ENCODE measurements around the gene C4orf50. TPM values are rescaled to one million over a fixed set of nuclear protein-coding genes. Genes with fewer than 3 reads are reported as not detected.

Gene C4orf50
- total RNA-seq, 1 donor from 2014 or later, result 0.16 TPM

- H3K27me3 Mint-ChIP-seq (ENCODE audit: low read depth, unreplicated experiment), result peaks cover 84% of the 10 kb centered on the region
- no peaks in the 10 kb centered on the region for H3K4me1 ChIP-seq (ENCODE audit: insufficient read depth, low read length)
- no peak overlapping the region for H3K4me3 ChIP-seq (ENCODE audit: insufficient read depth, low read depth, low read length)
- H3K4me2 ChIP-seq (ENCODE audit: low read length), result no peak overlapping the region
- H3K27me3 ChIP-seq (ENCODE audit: insufficient read depth, low read length), result peaks cover 25% of the 10 kb centered on the region
- H3K36me3 Mint-ChIP-seq (ENCODE audit: low read depth, unreplicated experiment), result no peaks in the 10 kb centered on the region
- no peaks in the 10 kb centered on the region for H4K20me1 ChIP-seq (ENCODE audit: insufficient read depth, low read length)
- no peak overlapping the region for H3K4me3 Mint-ChIP-seq (ENCODE audit: unreplicated experiment)
- H3K9ac ChIP-seq (ENCODE audit: low read length), result no peak overlapping the region
- no peak for DNase-seq (ENCODE audit: low read depth)
- peaks cover 12% of the 10 kb centered on the region for H3K9me3 Mint-ChIP-seq (ENCODE audit: unreplicated experiment)
- H3K79me2 ChIP-seq (ENCODE audit: insufficient read depth, low read length), result no peaks in the 10 kb centered on the region
- peaks cover 4% of the 10 kb centered on the region for H3K9me3 ChIP-seq (ENCODE audit: insufficient read depth, low read depth, low read length)
- H3K27ac Mint-ChIP-seq (ENCODE audit: unreplicated experiment), result no peak overlapping the region
- H3K27ac ChIP-seq (ENCODE audit: low read depth, low read length), result no peak overlapping the region
- peaks cover 9% of the 10 kb centered on the region for H3K4me1 Mint-ChIP-seq (ENCODE audit: low read depth, unreplicated experiment)
- no peak overlapping the region for H2AFZ ChIP-seq (ENCODE audit: low read depth, low read length)
- H3K36me3 ChIP-seq (ENCODE audit: insufficient read depth, low read length), result no peaks in the 10 kb centered on the region
- TF ChIP-seq EZH2 (IDR thresholded peaks at IDR 0.05; ENCODE audit: insufficient read depth, low read length), result no peak
- no peak for TF ChIP-seq CTCF (IDR thresholded peaks at IDR 0.05; ENCODE audit: insufficient read depth, low read depth, low read length)
- no peak for FAIRE-seq
Observed at GRCh38 chr4:5900844-5901243, 117.4 kb downstream of the C4orf50 start.

DNA sequence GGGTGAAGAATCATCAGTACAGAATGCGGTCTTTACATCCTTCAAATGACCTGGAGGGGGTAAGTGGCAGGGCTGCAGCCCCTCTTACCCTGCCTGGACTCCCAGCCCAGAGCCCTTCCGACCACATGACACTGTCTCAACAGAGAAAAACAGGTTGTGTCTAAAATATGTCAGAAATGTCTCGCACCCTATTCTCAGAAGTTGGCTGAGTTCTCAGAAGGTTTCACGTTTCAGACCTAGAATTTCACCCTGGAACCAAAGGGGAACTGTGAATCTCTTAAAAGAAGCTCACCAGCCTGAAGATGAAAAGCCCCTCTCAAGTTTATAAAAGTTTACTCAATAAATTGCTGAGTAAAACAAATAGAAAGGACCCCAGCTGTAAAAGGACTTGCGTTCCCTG lies 118.3 kb downstream of the C4orf50 start:
- H3K9ac ChIP-seq (ENCODE audit: low read length), result no peak overlapping the region
- TF ChIP-seq CTCF (IDR thresholded peaks at IDR 0.05; ENCODE audit: insufficient read depth, low read depth, low read length) (no peak), EZH2 (IDR thresholded peaks at IDR 0.05; ENCODE audit: insufficient read depth, low read length) (no peak)
- H3K79me2 ChIP-seq (ENCODE audit: insufficient read depth, low read length), result no peaks in the 10 kb centered on the region
- H3K4me3 ChIP-seq (ENCODE audit: insufficient read depth, low read depth, low read length), result no peak overlapping the region
- no peak overlapping the region for H2AFZ ChIP-seq (ENCODE audit: low read depth, low read length)
- no peak overlapping the region for H3K4me2 ChIP-seq (ENCODE audit: low read length)
- H3K27me3 ChIP-seq (ENCODE audit: insufficient read depth, low read length), result peaks cover 35% of the 10 kb centered on the region
- Mint-ChIP-seq H3K36me3 (ENCODE audit: low read depth, unreplicated experiment) (peaks cover 4% of the 10 kb centered on the region), H3K4me3 (ENCODE audit: unreplicated experiment) (no peak overlapping the region), H3K4me1 (ENCODE audit: low read depth, unreplicated experiment) (peaks cover 9% of the 10 kb centered on the region), H3K27ac (ENCODE audit: unreplicated experiment) (no peak overlapping the region), H3K27me3 (ENCODE audit: low read depth, unreplicated experiment) (peaks cover 84% of the 10 kb centered on the region), H3K9me3 (ENCODE audit: unreplicated experiment) (peaks cover 12% of the 10 kb centered on the region)
- H3K27ac ChIP-seq (ENCODE audit: low read depth, low read length), result no peak overlapping the region
- H4K20me1 ChIP-seq (ENCODE audit: insufficient read depth, low read length), result no peaks in the 10 kb centered on the region
- no peak for DNase-seq (ENCODE audit: low read depth)
- H3K36me3 ChIP-seq (ENCODE audit: insufficient read depth, low read length), result no peaks in the 10 kb centered on the region
- FAIRE-seq, result no peak
- H3K4me1 ChIP-seq (ENCODE audit: insufficient read depth, low read length), result no peaks in the 10 kb centered on the region
- H3K9me3 ChIP-seq (ENCODE audit: insufficient read depth, low read depth, low read length), result peaks cover 4% of the 10 kb centered on the region

- DNase-seq (ENCODE audit: low read depth) (no peak), FAIRE-seq (no peak)
- Histone ChIP-seq H3K9me3 (ENCODE audit: insufficient read depth, low read depth, low read length) (peaks cover 4% of the 10 kb centered on the region), H3K36me3 (ENCODE audit: insufficient read depth, low read length) (no peaks in the 10 kb centered on the region), H3K4me3 (ENCODE audit: insufficient read depth, low read depth, low read length) (no peak overlapping the region), H3K27ac (ENCODE audit: low read depth, low read length) (no peak overlapping the region), H2AFZ (ENCODE audit: low read depth, low read length) (no peak overlapping the region), H3K79me2 (ENCODE audit: insufficient read depth, low read length) (no peaks in the 10 kb centered on the region), H3K27me3 (ENCODE audit: insufficient read depth, low read length) (peaks cover 40% of the 10 kb centered on the region), H4K20me1 (ENCODE audit: insufficient read depth, low read length) (no peaks in the 10 kb centered on the region), H3K4me1 (ENCODE audit: insufficient read depth, low read length) (no peaks in the 10 kb centered on the region), H3K4me2 (ENCODE audit: low read length) (no peak overlapping the region), H3K9ac (ENCODE audit: low read length) (no peak overlapping the region)
- Mint-ChIP-seq H3K9me3 (ENCODE audit: unreplicated experiment) (peaks cover 10% of the 10 kb centered on the region), H3K27me3 (ENCODE audit: low read depth, unreplicated experiment) (peaks cover 84% of the 10 kb centered on the region), H3K36me3 (ENCODE audit: low read depth, unreplicated experiment) (peaks cover 4% of the 10 kb centered on the region), H3K27ac (ENCODE audit: unreplicated experiment) (no peak overlapping the region), H3K4me3 (ENCODE audit: unreplicated experiment) (no peak overlapping the region), H3K4me1 (ENCODE audit: low read depth, unreplicated experiment) (peaks cover 9% of the 10 kb centered on the region)
- no peak for TF ChIP-seq EZH2 (IDR thresholded peaks at IDR 0.05; ENCODE audit: insufficient read depth, low read length)
- TF ChIP-seq CTCF (IDR thresholded peaks at IDR 0.05; ENCODE audit: insufficient read depth, low read depth, low read length), result no peak
Observed at GRCh38 chr4:5899396-5899795, 118.8 kb downstream of the C4orf50 start.

Data from astrocyte (in vitro differentiated cells and primary cell).